ENCODE measurements around the gene CALML6.
"Not testable (repeated sequence)": the region's sequence is repeated elsewhere in the genome, so short reads cannot be mapped to it uniquely, and the experiment has no call there.

CALML6 gene

DNA sequence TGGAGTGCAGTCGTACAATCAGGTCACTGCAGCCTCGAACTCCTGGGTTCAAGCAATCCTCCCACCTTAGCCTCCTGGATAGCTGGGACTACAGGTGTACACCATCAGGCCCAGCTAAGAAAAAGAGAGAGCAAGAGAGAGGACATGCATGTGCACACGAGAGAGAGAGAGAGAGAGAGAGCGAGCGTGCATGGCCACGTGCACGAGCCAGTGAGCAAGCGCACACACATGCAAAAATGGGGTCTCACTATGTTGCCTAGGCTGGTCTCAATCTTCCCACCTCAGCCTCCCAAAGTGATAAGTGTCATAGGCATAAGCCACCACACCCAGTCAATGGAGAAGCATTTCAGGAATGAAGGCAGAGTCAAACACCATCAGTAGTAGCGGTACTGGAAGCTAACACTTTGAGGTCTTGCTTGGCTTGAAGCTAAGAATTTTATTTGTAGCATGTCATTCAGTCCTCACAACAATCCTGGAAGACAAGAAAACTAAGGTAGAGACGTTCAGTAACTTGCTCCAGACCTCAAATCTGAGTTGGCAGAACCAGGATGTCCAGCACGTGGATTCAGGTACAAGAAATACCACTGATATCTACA is 38.6 kb upstream of the CALML6 start:
- TF ChIP-seq, protein P1, sequence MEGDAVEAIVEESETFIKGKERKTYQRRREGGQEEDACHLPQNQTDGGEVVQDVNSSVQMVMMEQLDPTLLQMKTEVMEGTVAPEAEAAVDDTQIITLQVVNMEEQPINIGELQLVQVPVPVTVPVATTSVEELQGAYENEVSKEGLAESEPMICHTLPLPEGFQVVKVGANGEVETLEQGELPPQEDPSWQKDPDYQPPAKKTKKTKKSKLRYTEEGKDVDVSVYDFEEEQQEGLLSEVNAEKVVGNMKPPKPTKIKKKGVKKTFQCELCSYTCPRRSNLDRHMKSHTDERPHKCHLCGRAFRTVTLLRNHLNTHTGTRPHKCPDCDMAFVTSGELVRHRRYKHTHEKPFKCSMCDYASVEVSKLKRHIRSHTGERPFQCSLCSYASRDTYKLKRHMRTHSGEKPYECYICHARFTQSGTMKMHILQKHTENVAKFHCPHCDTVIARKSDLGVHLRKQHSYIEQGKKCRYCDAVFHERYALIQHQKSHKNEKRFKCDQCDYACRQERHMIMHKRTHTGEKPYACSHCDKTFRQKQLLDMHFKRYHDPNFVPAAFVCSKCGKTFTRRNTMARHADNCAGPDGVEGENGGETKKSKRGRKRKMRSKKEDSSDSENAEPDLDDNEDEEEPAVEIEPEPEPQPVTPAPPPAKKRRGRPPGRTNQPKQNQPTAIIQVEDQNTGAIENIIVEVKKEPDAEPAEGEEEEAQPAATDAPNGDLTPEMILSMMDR (IDR thresholded peaks at IDR 0.05; ENCODE audit: low read depth, low read length): no peak
- H3K4me3 ChIP-seq (ENCODE audit: low read depth, low read length): no peak overlapping the region

DNA sequence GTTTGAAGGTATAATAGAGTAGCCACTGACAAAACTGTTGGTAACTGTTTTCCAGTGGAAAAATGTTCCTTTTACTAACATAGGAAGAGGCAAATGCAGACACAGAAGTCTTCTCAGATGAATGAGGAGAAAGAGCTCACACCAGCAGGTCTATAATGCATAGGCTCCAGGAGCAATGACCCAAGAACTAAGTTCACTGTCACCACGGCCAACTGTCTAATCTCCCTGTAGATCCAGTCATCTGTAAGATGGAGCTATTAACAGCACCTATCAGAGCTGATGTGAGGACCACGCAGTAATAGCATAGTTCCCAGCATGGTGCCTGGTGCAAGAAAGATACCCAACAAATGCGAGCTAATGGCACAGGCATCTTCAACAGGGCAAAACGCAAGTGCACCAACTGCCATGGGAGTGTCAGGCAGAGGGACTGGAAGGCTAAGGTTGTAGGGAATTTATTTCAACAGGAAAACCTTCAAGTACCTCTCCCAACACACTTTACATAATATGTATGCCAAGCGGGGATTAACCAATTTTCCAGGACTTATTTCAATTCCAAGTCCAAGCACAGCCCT is 37.1 kb upstream of the CALML6 start:
- TF ChIP-seq, protein P1 (IDR thresholded peaks at IDR 0.05; ENCODE audit: low read depth, low read length): no peak

DNA sequence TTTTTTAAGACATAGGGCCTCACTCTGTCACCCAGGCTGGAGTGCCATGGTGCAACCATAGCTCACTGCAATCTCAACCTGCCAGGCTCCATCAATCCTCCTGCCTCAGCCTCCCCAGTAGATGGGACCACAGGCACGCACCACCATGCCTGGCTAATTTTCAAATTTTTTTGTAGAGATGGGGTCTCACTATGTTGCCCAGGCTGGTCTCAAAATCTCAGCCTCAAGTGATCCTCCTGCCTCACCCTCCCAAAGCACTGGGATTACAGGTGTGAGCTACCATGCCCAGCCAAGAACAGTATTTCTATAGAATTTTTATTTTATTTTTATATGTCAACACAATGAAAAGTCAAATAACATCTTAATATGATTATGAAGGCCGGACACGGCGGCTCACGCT is 35.1 kb upstream of the CALML6 start:
- H3K4me3 ChIP-seq (ENCODE audit: low read depth, low read length): no peak overlapping the region
- TF ChIP-seq, protein P1 (IDR thresholded peaks at IDR 0.05; ENCODE audit: low read depth, low read length): no peak

More for the DNA sequence above, 37.1 kb upstream of the CALML6 start:
- no peak overlapping the region for H3K4me3 ChIP-seq (ENCODE audit: low read depth, low read length)

DNA sequence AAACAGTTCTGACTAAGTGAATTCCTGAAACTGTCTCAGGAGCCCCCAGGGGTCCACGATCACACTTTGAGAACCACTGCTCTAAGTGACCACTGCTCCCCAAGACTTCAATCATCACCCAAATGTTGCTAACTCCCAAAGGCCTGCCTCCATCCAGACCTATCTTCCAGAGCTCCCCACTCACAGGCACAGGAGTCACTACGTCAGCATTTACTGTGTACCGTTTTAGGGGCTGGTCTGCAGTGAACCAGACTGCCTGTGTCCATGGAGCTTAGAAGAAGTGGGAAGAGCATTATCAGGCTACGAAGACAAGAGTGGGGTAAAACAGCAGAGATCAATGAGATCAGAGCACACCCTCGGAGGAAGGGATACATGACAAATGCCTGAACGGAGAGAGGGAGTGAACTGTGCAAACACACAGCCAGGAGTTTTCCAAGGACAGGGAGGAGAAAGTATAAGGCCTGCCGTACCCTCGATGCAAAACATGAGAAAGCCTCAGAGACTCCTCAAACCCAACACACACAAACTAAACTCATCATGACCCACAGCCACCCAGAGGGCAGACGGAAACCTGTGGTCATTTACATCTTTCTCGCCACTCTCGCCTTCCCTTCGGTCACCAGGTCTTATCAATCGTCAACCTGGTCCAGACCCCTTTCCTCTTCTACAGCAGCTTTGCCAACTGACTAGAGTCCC is 34.3 kb upstream of the CALML6 start:
- TF ChIP-seq, protein P1 (IDR thresholded peaks at IDR 0.05; ENCODE audit: low read depth, low read length): no peak
- H3K4me3 ChIP-seq (ENCODE audit: low read depth, low read length): no peak overlapping the region

DNA sequence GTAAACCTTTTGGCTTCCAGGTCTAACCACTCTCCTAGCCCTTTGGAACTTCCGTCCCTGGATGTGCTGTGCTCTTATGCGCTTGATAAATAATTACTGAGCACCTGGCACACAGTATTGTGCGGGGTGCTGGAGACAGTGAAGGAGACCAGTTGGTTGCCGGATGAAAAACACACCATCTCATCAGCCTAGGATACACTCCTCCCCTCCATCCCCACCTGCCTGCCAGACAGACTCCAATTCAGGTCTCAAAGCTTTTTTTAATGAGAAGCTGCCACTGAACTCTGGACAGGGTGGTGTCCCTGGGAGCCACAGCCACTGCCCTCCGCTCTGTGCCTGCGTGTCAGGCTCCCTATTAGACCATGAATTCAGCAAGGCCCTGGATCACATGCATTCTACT is 33.3 kb upstream of the CALML6 start:
- TF ChIP-seq, protein P1 (IDR thresholded peaks at IDR 0.05; ENCODE audit: low read depth, low read length): no peak
- H3K4me3 ChIP-seq (ENCODE audit: low read depth, low read length): no peak overlapping the region

DNA sequence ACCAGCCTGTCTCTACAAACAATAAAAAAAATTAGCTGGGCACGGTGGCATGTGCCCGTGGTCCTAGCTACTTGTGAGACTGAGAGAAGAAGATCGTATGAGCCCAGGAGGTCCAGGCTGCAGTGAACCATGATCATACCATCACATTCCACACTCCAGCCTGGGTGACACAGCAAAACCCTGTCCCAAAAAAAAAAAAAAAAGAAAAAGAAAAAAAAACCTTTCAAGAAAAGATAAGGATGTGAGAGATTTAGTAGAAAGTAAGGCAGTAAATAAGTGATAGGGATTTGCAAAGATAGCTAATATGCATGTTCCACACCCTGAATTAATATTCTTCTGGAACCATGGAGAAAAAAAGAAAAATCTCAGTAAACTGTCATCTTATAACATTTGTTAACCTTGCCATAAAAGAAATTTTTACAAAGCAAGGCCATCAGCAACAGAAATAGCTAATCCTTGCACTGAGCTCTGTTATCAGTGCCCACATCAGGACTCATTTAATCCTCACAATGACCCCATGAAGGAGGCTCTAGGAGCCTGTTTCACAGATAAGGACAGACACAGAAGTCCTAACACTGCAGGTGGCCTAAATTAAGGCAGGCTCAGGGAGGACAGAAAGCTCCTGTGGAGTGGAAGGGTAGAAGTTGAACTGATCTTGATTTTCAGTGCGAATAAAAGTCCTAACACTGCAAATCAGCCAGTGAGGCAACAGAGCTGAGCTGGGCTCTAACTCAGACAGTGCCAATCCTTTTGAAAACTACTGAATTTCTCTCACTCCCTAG is 31.8 kb upstream of the CALML6 start:
- no peak overlapping the region for H3K4me3 ChIP-seq (ENCODE audit: low read depth, low read length)
- TF ChIP-seq, protein P1 (IDR thresholded peaks at IDR 0.05; ENCODE audit: low read depth, low read length): no peak

DNA sequence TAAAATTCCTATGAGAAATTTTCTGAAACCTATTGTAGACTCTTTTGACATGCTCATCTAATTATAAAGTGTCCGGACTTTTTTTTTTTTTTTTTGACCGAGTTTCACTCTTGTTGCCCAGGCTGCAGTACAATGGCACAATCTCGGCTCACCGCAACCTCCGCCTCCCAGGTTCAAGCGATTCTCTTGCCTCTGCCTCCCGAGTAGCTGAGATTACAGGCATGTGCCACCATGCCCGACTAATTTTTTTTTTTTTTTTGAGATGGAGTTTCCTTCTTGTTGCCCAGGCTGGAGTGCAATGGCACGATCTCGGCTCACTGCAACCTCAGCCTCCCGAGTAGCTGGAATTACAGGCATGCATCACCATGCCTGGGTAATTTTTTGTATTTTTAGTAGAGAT is 31.2 kb upstream of the CALML6 start:
- H3K4me3 ChIP-seq (ENCODE audit: low read depth, low read length): not testable (repeated sequence)
